ENCODE measurements around the gene ZFP36L2.

The ZFP36L2 gene

GRCh38 chr2:43186679-43187374, 39.6 kb downstream of the ZFP36L2 start:
- no peak for DNase-seq (ENCODE audit: low read depth in 2 of 2)

- no peak for DNase-seq (ENCODE audit: low read depth in 2 of 2)
These were observed 40.1 kb downstream of the ZFP36L2 start for GRCh38 chr2:43186321-43186678.

DNA sequence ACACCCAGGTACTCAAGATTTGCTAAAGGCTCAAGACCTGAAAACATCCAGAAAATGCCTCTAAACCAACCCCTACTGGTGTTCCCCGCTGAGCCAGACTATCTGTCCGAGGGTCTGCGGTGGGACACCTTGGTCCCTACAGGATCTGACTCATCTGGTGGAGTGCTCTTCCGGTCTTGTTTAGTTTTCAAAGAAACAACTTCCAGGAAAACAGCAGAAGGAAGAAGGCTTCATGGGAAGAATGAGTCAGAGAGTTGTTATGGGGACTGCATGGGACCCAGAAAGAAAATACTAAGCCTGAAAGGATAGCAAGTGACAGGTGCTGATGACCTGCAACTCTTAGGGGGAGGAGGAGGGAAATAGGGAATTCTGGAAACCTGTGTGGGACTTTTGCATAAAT, 41.3 kb downstream of the ZFP36L2 start:
- no peak for DNase-seq (ENCODE audit: low read depth in 2 of 2)

DNA sequence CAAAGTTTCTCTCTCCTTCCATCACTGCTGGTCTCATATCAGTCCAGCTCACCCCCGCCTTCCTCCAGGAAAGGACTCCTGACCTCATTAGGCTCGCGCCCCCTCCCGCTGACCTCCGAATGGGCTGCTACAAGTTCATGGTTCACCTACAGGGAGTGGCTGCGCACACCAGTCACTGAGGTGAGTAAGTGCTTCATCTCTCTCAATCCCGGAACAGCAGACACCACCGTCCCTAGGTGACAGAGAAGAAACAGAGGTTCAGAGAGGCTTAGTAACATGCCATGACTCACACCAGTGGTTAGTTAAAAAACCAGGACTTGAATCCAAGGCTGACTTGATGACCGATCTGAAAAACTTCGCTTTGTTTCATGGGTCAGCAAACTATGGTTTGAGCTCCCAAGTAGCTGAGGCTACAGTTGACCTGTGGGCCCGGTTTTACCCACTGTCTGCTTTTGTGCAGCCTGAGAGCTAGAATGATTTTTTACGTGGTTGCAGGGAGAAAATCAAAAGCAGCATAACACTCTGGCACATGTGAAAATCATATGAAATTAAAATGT, 42.0 kb downstream of the ZFP36L2 start:
- DNase-seq (ENCODE audit: low read depth in 2 of 2): peak; percentile 27 to 52

- no peak for DNase-seq (ENCODE audit: low read depth in 2 of 2)
These were observed 42.7 kb downstream of the ZFP36L2 start for GRCh38 chr2:43183743-43184142.

- DNase-seq (ENCODE audit: low read depth in 2 of 2): no peak
These were observed 45.5 kb downstream of the ZFP36L2 start for GRCh38 chr2:43180897-43181296.

GRCh38 chr2:43179942-43180341, 46.5 kb downstream of the ZFP36L2 start:
- DNase-seq (ENCODE audit: low read depth in 2 of 2): no peak

DNA sequence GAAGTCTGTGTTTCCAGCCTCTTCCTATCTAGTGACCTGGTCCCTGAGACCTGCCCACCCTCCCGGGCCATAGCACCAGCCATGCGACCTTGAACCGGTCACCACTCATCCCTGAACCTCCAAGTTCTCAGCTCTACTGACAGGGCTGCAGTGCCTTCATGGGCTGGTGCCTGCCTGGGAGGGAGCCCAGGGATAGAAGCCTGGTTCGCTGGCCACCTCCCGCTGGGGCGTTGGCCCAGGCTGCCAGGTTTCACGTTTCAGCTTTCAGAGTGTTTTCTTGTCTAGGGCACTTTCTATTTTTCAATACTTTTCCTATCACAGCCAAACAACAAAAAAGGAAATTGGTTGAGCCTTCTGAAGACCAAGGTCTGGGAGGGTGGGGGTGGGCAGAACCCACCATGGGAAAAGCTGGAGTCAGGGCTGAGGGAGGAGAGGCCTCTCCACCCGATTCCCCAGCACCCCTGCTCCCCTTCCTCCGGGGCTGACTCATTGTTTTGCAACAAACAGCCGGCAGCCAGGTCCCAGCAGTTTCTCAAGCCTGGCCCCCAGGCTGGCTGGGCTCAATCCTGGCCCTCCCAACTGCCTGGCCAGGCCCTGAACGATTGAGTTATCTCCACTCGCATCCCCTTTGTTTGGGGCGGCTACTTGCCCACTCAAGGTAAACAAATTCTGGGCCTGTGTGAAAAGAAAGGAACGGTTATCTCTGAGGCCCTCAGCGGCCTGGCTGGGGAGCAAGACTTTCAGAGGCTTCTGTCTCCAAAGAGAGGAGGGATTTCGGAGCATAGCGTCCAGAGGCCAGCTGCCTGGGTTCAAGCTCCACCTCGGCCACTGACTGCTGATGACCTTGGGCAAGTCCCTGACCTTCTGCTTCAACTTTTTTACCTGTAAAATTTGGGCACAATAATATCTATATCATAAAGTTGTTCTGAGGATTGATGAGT, 47.5 kb downstream of the ZFP36L2 start:
- no peak for DNase-seq (ENCODE audit: low read depth in 2 of 2)

DNA sequence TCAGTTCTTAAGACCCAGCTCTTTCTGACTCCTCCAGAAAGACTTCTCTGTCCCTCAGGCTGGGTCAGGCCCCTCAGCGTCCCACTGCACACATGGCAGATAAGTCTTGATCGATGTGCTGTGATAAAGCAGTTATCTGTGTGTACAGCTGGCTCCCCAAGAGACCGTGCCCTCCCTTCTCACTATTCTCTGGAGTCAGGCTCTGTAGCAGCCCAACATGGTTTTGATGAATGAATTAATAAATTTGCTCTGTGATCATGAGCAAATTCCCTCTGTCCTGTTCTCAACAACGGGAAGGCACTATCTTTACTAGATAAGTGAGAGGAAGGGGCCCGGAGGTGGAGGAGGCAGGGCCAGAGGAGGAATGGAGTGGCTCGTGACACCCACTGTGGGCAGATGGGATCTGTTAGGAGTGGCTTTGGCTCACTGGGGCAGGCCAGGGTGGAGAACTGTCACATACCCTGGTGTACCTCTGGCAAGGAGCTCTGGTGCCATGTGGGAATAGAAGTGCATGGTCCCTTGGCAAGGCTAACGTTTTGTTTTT, 48.3 kb downstream of the ZFP36L2 start:
- no peak for DNase-seq (ENCODE audit: low read depth in 2 of 2)

DNA sequence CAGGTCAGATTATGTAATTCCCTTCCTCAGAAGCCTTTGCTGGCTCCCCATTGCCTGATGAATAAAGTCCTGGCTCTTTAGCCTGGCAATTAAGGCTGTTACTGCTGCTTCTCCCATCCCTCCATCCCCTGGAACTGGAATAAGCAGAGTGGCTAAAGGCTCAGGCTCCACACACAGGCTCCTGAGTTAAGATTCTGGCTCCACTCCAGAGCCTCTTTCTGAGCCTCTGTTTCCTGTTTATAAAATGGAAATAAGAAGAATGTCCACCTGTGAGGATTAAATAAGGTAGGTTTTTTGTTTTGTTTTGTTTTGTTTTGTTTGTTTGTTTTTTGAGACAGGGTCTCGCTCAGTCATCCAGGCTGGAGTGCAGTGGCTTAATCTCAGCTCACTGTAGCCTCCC, 50.0 kb downstream of the ZFP36L2 start:
- no peak for DNase-seq (ENCODE audit: low read depth in 2 of 2)

DNA sequence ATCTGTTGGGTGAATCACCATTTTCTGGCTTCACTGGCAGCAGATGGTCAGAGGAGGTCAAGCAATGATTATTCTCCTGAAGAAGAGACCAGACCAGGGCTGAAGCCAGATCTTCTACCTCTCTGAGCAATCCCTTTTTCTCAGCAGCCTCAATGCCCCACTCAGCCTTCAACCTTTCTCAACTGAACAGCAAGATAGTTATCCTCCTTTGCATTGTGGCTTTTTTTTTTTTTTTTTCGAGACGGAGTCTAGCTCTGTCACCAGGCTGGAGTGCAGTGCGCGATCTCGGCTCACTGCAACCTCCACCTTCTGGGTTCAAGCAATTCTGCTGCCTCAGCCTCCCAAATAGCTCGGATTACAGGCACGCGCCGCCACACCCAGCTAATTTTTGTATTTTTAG, 50.5 kb downstream of the ZFP36L2 start:
- no peak for DNase-seq (ENCODE audit: low read depth in 2 of 2)

GRCh38 chr2:43175020-43175441, 51.4 kb downstream of the ZFP36L2 start:
- no peak for DNase-seq (ENCODE audit: low read depth in 2 of 2)

DNA sequence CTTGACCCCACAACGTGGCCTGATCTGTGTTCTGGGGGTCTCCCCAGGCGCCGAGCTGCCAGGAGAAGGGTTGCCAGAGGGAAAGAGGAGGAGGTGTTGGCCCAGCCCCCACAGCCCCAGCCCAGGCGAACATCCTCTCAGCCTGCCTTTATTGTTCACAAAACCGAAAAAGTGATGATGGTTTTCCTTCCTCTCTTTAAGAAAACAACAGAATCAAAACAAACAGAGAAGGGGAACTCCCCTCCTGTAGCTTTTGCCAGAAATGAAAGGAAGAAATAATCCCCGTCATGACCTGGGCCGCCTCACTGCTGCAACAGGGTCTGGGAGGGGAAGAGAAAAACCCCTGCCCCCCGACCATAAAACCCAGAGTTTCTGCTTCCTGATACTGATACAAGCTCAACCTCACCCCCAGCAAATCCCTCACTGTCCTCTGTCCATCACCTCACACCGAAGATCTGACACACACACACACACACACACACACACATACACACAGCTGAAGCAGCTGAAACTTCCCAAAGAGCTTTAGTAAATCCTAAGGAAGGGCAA, 52.0 kb downstream of the ZFP36L2 start:
- peak; percentile 55 to 65 for DNase-seq (ENCODE audit: low read depth in 2 of 2)

Data from stimulated activated CD8-positive, alpha-beta memory T cell treated with anti-CD3 and anti-CD28 coated beads, Interleukin-15, amount 100 ng/mL, for 48 hours (primary cell).